GM18858 (cell line): Measurements from ENCODE around the gene VCAN.

Experiments
- ATAC-seq: cut with Tn5 transposase; IDR thresholded peaks from one replicate; pipeline ENCODE4 v1.9.1; 2021; ENCODE audit not compliant: unreplicated experiment

Gene VCAN

DNA sequence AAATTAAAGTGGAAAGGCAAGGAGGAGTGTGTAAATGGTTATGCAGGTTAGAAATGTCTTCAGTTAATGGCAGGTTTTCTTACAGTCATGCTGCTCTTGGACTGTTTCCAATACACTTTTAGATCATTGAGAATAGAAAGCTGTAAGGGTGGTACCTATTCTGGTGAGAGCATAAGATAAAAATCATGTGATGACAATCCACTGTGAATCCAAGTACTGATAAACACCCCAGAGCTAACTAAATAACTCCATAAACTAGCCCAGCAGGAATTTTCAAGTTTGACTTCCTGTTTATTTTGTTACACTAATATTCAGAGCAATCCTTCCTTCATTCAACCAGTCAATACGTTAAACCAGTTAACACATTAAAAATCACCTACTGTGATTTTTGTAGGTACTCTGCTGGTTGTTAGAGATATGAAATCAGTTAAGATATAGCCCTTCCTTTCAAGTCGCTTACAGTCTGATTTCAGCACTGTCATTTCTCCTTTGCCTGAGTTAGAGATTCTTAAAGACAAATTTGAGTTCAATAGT lies 22.6 kb downstream of the VCAN start:
- ATAC-seq: no peak

DNA sequence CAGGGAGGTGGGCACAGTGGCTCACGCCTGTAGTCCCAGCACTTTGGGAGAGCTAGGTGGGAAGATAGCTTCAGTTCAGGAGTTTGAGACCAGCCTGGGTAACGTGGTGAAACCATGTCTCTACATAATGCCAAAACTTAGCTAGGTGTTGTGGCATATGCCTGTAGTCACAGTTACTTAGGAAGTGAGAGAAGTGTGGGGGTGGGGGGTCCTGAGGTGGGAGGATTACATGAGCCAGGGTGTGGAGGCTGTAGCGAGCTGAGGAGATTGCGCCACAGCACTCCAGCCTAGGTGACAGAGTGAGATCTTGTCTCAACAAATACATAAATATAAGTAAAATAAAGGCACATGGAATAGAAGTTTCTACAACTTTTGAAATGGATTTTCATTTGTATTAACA lies 23.1 kb downstream of the VCAN start:
- no peak for ATAC-seq

DNA sequence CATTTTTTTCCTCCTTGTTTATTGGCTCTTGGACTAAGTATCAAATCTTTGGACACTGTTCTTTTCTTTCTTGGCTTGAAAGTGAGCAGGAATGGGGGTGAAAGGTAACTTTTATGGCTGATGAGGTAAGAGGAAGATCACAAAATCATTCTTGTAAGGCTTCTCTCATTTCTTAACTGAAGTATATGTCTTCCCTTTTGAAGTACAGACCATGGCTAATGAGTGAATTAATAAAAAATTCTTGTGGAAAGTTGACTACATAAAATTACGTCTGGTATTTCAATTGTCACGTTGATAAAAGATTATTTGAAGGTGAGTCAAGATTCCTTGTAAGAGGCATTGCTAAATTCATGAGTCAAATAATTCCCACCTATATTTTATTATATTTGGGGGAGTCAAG lies 25.1 kb downstream of the VCAN start:
- no peak for ATAC-seq

- ATAC-seq: no peak
Measured at GRCh38 chr5:83498585-83498984, 27.0 kb downstream of the VCAN start.

DNA sequence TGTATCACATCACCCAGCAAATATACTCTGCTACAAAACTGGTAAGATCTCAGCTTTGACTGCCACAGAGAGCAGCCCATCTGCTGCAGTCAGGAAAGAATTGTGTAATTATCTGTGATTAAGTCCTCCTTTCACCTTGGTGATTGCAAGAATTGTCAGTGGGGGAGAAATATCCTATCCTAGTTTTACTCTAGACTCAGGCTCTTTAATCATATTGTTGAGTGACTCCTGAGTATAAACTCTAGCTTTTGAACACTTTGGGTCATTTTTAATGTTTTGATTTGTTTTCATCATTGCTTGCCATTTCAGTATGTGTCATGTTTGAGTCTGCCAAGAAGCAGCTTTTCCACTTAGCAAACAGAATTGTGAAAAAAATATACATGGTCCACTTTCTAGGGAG lies 32.1 kb downstream of the VCAN start:
- no peak for ATAC-seq

- ATAC-seq: no peak
Measured at GRCh38 chr5:83507431-83507830, 35.9 kb downstream of the VCAN start.

DNA sequence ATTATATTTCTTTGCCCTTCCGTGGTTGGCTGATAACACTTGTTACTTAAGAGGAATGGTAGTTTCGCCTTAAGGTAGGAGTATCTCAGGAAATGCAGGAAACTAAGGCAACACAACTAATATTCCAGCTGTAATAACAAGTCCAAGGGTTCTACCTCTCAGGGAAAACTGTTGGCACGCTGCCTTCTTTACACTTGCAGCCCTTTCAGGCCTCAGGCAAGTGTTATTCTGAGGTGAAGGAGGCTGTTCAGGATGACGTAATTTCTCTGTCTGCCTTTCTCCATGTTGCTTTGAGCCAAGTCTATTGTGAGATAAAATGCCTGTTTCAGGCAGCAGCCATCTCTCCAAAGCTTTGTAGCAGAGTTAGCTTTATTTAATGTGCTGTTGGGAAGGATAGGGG lies 38.0 kb downstream of the VCAN start:
- ATAC-seq: no peak

- peak; percentile 99 for ATAC-seq
Measured at GRCh38 chr5:83510260-83510659, 38.7 kb downstream of the VCAN start.

GRCh38 chr5:83512061-83512745 lies 40.7 kb downstream of the VCAN start:
- no peak for ATAC-seq

- no peak for ATAC-seq
Measured at GRCh38 chr5:83513081-83513480, 41.5 kb downstream of the VCAN start.

DNA sequence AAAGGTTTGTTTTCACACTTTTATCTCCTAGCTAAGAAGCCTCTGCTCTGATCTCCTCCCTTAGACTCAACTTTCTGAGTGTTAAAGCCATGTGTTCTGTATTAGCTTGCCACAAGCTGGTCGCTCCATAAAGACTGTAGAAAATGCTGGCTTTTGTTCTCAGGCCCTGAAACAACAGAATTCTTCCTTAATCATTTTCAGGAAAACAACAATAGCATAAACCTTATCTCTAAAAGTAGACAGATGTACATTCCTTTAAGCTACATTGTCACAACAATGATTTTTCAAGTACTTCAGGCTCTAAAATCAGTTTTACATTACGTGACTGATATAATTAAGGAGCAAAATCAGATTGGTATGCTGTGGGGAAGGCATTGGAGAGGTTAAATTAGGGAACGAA lies 41.9 kb downstream of the VCAN start:
- no peak for ATAC-seq

GRCh38 chr5:83516377-83516776 lies 44.8 kb downstream of the VCAN start:
- no peak for ATAC-seq

GRCh38 chr5:83517072-83517687 lies 45.6 kb downstream of the VCAN start:
- no peak for ATAC-seq

DNA sequence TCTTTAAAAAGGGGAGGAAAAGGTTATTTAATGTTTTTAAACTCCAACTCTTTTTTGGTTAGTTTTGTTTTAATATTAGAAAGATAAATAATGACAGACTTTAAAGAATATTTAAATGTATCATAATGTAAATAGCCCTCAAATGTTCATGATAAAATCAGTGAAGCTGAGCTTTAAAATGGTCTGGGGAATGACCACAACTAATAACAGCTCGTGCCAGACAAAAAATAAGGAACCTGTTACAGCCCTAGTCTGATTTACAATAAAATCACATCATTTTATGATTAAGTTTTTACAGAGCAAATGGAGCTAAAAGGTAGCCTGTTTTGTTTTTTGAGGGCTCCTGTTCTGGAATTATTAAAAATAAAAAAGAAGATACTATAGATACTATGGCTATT lies 46.1 kb downstream of the VCAN start:
- ATAC-seq: no peak

GRCh38 chr5:83518319-83519061 lies 46.9 kb downstream of the VCAN start:
- ATAC-seq: no peak

GRCh38 chr5:83522446-83522845 lies 50.9 kb downstream of the VCAN start:
- ATAC-seq: no peak

DNA sequence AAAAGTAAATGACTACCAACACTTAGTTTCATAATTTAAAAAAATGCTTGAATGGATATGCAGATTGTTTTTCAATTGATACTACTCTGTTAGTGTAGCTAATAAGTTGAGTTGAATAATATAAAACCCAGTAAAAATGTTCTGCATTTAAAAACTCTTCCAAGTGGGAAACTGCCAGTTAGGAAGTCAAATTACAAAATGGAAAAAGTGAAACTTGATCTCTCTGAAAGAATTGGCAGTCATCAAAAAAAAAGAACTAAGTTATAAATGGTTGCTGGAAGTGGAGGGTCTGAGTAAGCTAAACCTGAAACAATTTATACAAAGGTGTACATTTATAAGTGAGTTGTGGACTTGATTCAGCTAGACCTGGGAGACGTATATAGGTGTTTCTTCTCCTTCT lies 52.4 kb downstream of the VCAN start:
- no peak for ATAC-seq

DNA sequence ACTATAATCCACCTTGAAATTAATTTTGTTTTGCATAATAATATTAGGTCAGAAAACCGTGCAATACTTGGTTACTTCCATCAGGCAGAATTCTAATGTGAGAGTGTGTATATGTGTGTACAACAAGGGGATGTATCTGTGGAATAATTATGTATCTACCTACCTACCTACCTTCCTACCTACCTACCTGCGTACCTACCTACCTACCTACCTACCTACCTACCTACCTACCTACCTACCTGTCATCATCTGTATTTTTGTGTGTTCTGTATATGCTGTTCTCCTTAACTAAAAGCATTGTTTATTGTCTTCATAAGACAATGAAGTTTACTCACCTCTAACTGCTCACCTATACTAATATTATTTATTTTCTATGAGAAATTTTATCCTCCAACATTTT lies 52.8 kb downstream of the VCAN start:
- ATAC-seq: no peak

- no peak for ATAC-seq
Measured at GRCh38 chr5:83524991-83525390, 53.4 kb downstream of the VCAN start.

GRCh38 chr5:83526289-83526688 lies 54.7 kb downstream of the VCAN start:
- no peak for ATAC-seq

GRCh38 chr5:83527221-83527620 lies 55.7 kb downstream of the VCAN start:
- no peak for ATAC-seq
